ENCODE results near the gene ATRNL1. TPM values are rescaled to one million over a fixed set of nuclear protein-coding genes. Genes with fewer than 3 reads are reported as not detected.

ATRNL1 gene
- total and polyA plus RNA-seq, 2 experiments from 2014 or later: 4.8 to 29.7 TPM

GRCh38 chr10:115884331-115884730 lies 791.2 kb downstream of the ATRNL1 start:
- no peak overlapping the region for H3K27ac ChIP-seq (ENCODE audit: low read depth)
- no peak for DNase-seq (ENCODE audit: low spot score)
- Mint-ChIP-seq H3K4me3 (no peak overlapping the region), H3K9me3 (no peaks in the 10 kb centered on the region; the same call in 2 of the 3 replicates), H3K4me1 (peaks cover 20% of the 10 kb centered on the region), H3K27ac (no peak overlapping the region), H3K36me3 (ENCODE audit: low read depth) (no peaks in the 10 kb centered on the region), H3K27me3 (ENCODE audit: insufficient read depth, low read depth, poor library complexity) (peaks cover 5% of the 10 kb centered on the region)
- H3F3A ChIP-seq (replicated peaks; ENCODE audit: low read depth): no peaks in the 10 kb centered on the region
- H3K79me2 ChIP-seq (replicated peaks; ENCODE audit: insufficient read depth): no peaks in the 10 kb centered on the region
- no peak for ATAC-seq
- H3K4me2 ChIP-seq: no peak overlapping the region
- H3K36me3 ChIP-seq (ENCODE audit: insufficient read depth): no peaks in the 10 kb centered on the region
- peaks cover 14% of the 10 kb centered on the region; the same call in 1 of the 2 replicates for H3K4me1 ChIP-seq (ENCODE audit: insufficient read depth)
- H3K4me3 ChIP-seq: no peak overlapping the region
- TF ChIP-seq, protein P1, sequence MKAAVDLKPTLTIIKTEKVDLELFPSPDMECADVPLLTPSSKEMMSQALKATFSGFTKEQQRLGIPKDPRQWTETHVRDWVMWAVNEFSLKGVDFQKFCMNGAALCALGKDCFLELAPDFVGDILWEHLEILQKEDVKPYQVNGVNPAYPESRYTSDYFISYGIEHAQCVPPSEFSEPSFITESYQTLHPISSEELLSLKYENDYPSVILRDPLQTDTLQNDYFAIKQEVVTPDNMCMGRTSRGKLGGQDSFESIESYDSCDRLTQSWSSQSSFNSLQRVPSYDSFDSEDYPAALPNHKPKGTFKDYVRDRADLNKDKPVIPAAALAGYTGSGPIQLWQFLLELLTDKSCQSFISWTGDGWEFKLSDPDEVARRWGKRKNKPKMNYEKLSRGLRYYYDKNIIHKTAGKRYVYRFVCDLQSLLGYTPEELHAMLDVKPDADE (IDR thresholded peaks at IDR 0.05): no peak
- TF ChIP-seq EZH2 (IDR thresholded peaks at IDR 0.05; ENCODE audit: low read depth, unreplicated experiment): no peak
- TF ChIP-seq ZNF331 (CRISPR knock-in tag; IDR thresholded peaks at IDR 0.05; ENCODE audit: low read depth): no peak
- no peak for TF ChIP-seq ZNF114 (CRISPR knock-in tag; IDR thresholded peaks at IDR 0.05)
- no peak for TF ChIP-seq NANOG (IDR thresholded peaks at IDR 0.05; ENCODE audit: borderline replicate concordance)
- TF ChIP-seq EZH2phosphoT487 (IDR thresholded peaks at IDR 0.05; ENCODE audit: unreplicated experiment): no peak
- no peak for TF ChIP-seq JUNB (IDR thresholded peaks at IDR 0.05; ENCODE audit: unreplicated experiment)
- TF ChIP-seq, protein P2, sequence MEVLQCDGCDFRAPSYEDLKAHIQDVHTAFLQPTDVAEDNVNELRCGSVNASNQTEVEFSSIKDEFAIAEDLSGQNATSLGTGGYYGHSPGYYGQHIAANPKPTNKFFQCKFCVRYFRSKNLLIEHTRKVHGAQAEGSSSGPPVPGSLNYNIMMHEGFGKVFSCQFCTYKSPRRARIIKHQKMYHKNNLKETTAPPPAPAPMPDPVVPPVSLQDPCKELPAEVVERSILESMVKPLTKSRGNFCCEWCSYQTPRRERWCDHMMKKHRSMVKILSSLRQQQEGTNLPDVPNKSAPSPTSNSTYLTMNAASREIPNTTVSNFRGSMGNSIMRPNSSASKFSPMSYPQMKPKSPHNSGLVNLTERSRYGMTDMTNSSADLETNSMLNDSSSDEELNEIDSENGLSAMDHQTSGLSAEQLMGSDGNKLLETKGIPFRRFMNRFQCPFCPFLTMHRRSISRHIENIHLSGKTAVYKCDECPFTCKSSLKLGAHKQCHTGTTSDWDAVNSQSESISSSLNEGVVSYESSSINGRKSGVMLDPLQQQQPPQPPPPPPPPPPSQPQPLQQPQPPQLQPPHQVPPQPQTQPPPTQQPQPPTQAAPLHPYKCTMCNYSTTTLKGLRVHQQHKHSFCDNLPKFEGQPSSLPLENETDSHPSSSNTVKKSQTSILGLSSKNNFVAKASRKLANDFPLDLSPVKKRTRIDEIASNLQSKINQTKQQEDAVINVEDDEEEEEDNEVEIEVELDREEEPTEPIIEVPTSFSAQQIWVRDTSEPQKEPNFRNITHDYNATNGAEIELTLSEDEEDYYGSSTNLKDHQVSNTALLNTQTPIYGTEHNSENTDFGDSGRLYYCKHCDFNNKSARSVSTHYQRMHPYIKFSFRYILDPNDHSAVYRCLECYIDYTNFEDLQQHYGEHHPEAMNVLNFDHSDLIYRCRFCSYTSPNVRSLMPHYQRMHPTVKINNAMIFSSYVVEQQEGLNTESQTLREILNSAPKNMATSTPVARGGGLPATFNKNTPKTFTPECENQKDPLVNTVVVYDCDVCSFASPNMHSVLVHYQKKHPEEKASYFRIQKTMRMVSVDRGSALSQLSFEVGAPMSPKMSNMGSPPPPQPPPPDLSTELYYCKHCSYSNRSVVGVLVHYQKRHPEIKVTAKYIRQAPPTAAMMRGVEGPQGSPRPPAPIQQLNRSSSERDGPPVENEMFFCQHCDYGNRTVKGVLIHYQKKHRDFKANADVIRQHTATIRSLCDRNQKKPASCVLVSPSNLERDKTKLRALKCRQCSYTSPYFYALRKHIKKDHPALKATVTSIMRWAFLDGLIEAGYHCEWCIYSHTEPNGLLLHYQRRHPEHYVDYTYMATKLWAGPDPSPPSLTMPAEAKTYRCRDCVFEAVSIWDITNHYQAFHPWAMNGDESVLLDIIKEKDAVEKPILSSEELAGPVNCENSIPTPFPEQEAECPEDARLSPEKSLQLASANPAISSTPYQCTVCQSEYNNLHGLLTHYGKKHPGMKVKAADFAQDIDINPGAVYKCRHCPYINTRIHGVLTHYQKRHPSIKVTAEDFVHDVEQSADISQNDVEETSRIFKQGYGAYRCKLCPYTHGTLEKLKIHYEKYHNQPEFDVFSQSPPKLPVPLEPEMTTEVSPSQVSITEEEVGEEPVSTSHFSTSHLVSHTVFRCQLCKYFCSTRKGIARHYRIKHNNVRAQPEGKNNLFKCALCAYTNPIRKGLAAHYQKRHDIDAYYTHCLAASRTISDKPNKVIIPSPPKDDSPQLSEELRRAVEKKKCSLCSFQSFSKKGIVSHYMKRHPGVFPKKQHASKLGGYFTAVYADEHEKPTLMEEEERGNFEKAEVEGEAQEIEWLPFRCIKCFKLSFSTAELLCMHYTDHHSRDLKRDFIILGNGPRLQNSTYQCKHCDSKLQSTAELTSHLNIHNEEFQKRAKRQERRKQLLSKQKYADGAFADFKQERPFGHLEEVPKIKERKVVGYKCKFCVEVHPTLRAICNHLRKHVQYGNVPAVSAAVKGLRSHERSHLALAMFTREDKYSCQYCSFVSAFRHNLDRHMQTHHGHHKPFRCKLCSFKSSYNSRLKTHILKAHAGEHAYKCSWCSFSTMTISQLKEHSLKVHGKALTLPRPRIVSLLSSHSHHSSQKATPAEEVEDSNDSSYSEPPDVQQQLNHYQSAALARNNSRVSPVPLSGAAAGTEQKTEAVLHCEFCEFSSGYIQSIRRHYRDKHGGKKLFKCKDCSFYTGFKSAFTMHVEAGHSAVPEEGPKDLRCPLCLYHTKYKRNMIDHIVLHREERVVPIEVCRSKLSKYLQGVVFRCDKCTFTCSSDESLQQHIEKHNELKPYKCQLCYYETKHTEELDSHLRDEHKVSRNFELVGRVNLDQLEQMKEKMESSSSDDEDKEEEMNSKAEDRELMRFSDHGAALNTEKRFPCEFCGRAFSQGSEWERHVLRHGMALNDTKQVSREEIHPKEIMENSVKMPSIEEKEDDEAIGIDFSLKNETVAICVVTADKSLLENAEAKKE (CRISPR knock-in tag; IDR thresholded peaks at IDR 0.05): no peak
- no peak for TF ChIP-seq CTCF (conservative IDR thresholded peaks at IDR 0.05; ENCODE audit: low read depth in 2 of 2)
- TF ChIP-seq STAT1 (IDR thresholded peaks at IDR 0.05; ENCODE audit: unreplicated experiment): no peak
- no peak for TF ChIP-seq CREB1 (CRISPR knock-in tag; IDR thresholded peaks at IDR 0.05; ENCODE audit: low read depth)
- TF ChIP-seq, protein P3, sequence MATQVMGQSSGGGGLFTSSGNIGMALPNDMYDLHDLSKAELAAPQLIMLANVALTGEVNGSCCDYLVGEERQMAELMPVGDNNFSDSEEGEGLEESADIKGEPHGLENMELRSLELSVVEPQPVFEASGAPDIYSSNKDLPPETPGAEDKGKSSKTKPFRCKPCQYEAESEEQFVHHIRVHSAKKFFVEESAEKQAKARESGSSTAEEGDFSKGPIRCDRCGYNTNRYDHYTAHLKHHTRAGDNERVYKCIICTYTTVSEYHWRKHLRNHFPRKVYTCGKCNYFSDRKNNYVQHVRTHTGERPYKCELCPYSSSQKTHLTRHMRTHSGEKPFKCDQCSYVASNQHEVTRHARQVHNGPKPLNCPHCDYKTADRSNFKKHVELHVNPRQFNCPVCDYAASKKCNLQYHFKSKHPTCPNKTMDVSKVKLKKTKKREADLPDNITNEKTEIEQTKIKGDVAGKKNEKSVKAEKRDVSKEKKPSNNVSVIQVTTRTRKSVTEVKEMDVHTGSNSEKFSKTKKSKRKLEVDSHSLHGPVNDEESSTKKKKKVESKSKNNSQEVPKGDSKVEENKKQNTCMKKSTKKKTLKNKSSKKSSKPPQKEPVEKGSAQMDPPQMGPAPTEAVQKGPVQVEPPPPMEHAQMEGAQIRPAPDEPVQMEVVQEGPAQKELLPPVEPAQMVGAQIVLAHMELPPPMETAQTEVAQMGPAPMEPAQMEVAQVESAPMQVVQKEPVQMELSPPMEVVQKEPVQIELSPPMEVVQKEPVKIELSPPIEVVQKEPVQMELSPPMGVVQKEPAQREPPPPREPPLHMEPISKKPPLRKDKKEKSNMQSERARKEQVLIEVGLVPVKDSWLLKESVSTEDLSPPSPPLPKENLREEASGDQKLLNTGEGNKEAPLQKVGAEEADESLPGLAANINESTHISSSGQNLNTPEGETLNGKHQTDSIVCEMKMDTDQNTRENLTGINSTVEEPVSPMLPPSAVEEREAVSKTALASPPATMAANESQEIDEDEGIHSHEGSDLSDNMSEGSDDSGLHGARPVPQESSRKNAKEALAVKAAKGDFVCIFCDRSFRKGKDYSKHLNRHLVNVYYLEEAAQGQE (IDR thresholded peaks at IDR 0.05; ENCODE audit: unreplicated experiment): no peak
- H2AFZ ChIP-seq: no peak overlapping the region
- H3K27me3 ChIP-seq (ENCODE audit: insufficient read depth): peaks cover 36% of the 10 kb centered on the region
- no peaks in the 10 kb centered on the region for H3K9me2 ChIP-seq (ENCODE audit: insufficient read depth)
- no peaks in the 10 kb centered on the region for H4K20me1 ChIP-seq (replicated peaks; ENCODE audit: insufficient read depth)

Measured in GM23338 (cell line).